ENCODE results near the gene OR10A6. TPM values are rescaled to one million over a fixed set of nuclear protein-coding genes. Genes with fewer than 3 reads are reported as not detected.

The OR10A6 gene
- polyA plus RNA-seq, 2 of the 4 experiments (the other 2 are of a cell fraction), result not detected

DNA sequence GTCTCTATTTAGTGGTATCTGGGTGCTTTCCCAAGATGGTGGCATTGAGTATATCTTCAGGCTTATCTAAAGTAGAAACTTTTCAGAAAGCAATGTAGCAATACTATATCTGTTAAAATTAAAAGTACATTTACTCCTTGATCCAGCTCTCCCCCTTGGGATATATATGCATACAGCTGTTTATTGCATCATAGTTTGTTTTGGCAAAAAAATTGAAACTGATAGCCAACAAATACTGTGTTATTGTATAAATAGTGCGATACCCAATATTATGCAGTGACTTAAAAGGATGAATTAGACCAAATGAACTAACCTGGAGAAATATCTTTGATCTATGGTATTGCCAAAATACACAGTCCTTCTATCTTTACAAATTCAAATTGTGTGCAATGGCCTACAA lies 18.9 kb upstream of the OR10A6 start:
- POLR2A ChIA-PET, result no interaction called here
- ATAC-seq (no peak), FAIRE-seq (no peak), DNase-seq (ENCODE audit: low read depth in 1 of 2, low spot score in 1 of 2) (no peak)
- no peaks in the 10 kb centered on the region for H3K4me1 ChIP-seq
- H3K9me3 ChIP-seq, result no peaks in the 10 kb centered on the region
- 2% methylated on average over 1 of the region's 1 CpG for WGBS (ENCODE audit: missing lambda C conversion rate)
- TF ChIP-seq CEBPB (IDR thresholded peaks at IDR 0.05) (0 out of 4 replicates have a peak, but pooled peaks of 1 of the 2 experiments have one; percentile 7), NR3C1 (IDR thresholded peaks at IDR 0.05) (no peak), BCL3 (IDR thresholded peaks at IDR 0.05) (no peak), ATOH8 (CRISPR knock-in tag; IDR thresholded peaks at IDR 0.05; ENCODE audit: low read depth) (no peak)
- CTCF ChIA-PET, result interaction anchor here (0.8 to 3.2 kb wide), 2 partner anchors 10 to 37 kb away, joined by 3 to 10 read pairs; partner anchors contain the start of gene EIF3F
- H3K27ac ChIP-seq, result no peak overlapping the region
- H3K4me3 ChIP-seq, result no peak overlapping the region
- H3K4me2 ChIP-seq, result no peak overlapping the region

GRCh38 chr11:7944123-7944522 lies 13.1 kb upstream of the OR10A6 start:
- TF ChIP-seq ZC3H11A (IDR thresholded peaks at IDR 0.05), result no peak
- no peak for TF ChIP-seq RNF2 (IDR thresholded peaks at IDR 0.05; ENCODE audit: borderline replicate concordance, low read depth)
- TF ChIP-seq HDAC2 (IDR thresholded peaks at IDR 0.05), result no peak
- TF ChIP-seq TP53 (CRISPR knock-in tag; IDR thresholded peaks at IDR 0.05), result no peak
- TF ChIP-seq EHF (CRISPR knock-in tag; IDR thresholded peaks at IDR 0.05), result no peak
- no peak for TF ChIP-seq KDM5A (IDR thresholded peaks at IDR 0.05)
- TF ChIP-seq MYC (IDR thresholded peaks at IDR 0.05; ENCODE audit: borderline replicate concordance, low read length), result no peak
- TF ChIP-seq MAFK (IDR thresholded peaks at IDR 0.05; ENCODE audit: partially characterized antibody), result no peak
- no peak for TF ChIP-seq JUN (IDR thresholded peaks at IDR 0.05)
- no peak for TF ChIP-seq MAZ (IDR thresholded peaks at IDR 0.05; ENCODE audit: borderline replicate concordance, low read depth, low read length)
- TF ChIP-seq, protein P1, sequence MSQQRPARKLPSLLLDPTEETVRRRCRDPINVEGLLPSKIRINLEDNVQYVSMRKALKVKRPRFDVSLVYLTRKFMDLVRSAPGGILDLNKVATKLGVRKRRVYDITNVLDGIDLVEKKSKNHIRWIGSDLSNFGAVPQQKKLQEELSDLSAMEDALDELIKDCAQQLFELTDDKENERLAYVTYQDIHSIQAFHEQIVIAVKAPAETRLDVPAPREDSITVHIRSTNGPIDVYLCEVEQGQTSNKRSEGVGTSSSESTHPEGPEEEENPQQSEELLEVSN (IDR thresholded peaks at IDR 0.05; ENCODE audit: borderline replicate concordance, low read depth), result no peak
- no peak for TF ChIP-seq JUNB (IDR thresholded peaks at IDR 0.05)
- TF ChIP-seq HOXB5 (CRISPR knock-in tag; IDR thresholded peaks at IDR 0.05), result no peak
- Histone ChIP-seq H3K4me3 (no peak overlapping the region), H3K9me3 (0 out of 3 replicates have a peak, but pooled peaks cover 3% of the 10 kb centered on the region), H3K4me2 (no peak overlapping the region), H3K4me1 (no peaks in the 10 kb centered on the region), H3K27ac (no peak overlapping the region)
- FAIRE-seq, result no peak
- ChIA-PET POLR2A (no interaction called here), CTCF (interaction anchor here (1.3 kb wide), 1 partner anchor 51 kb away, joined by 3 read pairs; no protein-coding TSS in a partner anchor)
- DNase-seq (ENCODE audit: low read depth in 1 of 2, low spot score in 1 of 2), result no peak
- WGBS (ENCODE audit: missing lambda C conversion rate), result 3% methylated on average over 2 of the region's 2 CpGs
- no peak for ATAC-seq

GRCh38 chr11:7941608-7942007 lies 10.5 kb upstream of the OR10A6 start, which contains the start of gene OR10A3:
OR10A3 (minus strand) TSS chr11:7941708; CDS start chr11:7939520, 2,188 bp downstream.
- 4% methylated on average over 2 of the region's 2 CpGs for WGBS (ENCODE audit: missing lambda C conversion rate)
- TF ChIP-seq TP53 (CRISPR knock-in tag; IDR thresholded peaks at IDR 0.05), result no peak
- no peak for TF ChIP-seq NPAS2 (CRISPR knock-in tag; IDR thresholded peaks at IDR 0.05; ENCODE audit: borderline replicate concordance)
- no peak for TF ChIP-seq ZC3H11A (IDR thresholded peaks at IDR 0.05)
- CTCF ChIA-PET, result no interaction called here
- Histone ChIP-seq H3K4me3 (no peak within 1 kb of the TSS), H3K9me3 (0 out of 3 replicates have a peak, but pooled peaks cover 3% of the 10 kb centered on the region), H3K4me1 (no peaks in the 10 kb centered on the region), H3K4me2 (no peak within 1 kb of the TSS), H3K27ac (no peak within 1 kb of the TSS)
- no peak for DNase-seq (ENCODE audit: low read depth in 1 of 2, low spot score in 1 of 2)
- POLR2A ChIA-PET, result no interaction called here
- ATAC-seq, result no peak
- FAIRE-seq, result no peak

DNA sequence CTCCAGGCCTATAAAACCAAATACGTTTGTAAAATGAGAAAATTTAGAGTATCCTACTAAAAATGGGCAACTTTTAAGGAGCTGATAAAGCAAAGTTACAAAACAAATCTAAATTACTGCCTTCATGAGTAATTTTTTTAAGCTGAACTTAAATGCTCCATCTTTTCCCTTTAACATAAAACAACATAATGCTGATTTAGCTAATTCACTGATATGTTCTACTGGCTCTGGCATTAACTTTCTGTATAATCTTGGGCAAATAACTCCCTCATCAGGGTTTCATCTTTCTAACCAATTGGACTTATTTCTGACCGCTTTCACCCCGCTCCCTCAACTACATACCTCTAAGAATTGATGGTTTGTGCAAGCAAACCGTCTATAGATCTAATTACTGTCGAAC lies 10.1 kb upstream of the OR10A6 start:
- H3K4me1 ChIP-seq, result no peaks in the 10 kb centered on the region
- ChIA-PET POLR2A (no interaction called here), CTCF (no interaction called here)
- ATAC-seq, result no peak
- DNase-seq (ENCODE audit: low read depth in 1 of 2, low spot score in 1 of 2), result no peak
- TF ChIP-seq EHMT2 (IDR thresholded peaks at IDR 0.05; ENCODE audit: low read depth) (no peak), MAFK (IDR thresholded peaks at IDR 0.05; ENCODE audit: partially characterized antibody) (peak; percentile 82)
- under 1% methylated on average over 5 of the region's 5 CpGs for WGBS (ENCODE audit: missing lambda C conversion rate)
- H3K27ac ChIP-seq, result no peak overlapping the region
- no peak overlapping the region for H3K4me3 ChIP-seq
- H3K9me3 ChIP-seq, result 0 out of 3 replicates have a peak, but pooled peaks cover 3% of the 10 kb centered on the region
- no peak for FAIRE-seq
- H3K4me2 ChIP-seq, result no peak overlapping the region
